Measurements from ENCODE around the gene CX3CR1.

The CX3CR1 gene

DNA sequence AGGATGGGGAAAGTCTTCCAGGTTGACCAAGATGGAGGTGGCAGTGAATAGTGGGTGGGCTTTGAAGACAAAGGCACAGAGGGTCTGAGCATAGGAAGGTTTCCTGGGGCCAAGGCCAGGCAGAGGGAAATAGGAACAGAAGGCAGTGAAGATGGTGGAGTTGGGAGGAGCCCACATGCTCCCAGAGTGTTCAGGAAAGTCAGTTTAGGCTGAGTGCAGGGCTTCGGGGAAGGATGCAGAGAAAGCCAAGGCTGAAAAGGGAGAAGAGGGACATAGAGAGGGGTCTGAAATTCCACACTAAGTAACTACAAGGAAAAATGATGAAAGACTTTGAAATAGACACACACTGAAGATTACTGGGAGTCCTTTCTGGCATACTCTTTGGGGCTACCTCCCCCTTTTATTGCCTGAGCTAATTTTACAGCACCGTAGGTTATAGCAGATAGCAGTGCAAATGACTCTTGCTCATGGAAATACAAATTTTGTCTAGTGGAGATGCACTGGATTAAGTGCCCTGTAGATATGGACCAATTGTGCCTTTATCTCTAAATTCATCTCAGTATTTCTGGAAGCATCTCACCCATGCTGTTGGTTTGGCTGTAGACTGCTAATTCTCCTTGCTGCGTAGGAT is 3.8 kb downstream of the CX3CR1 start:
- Histone ChIP-seq H3K9ac (ENCODE audit: low read length) (no peak overlapping the region), H3K4me1 (ENCODE audit: low read length) (peaks cover 33% of the 10 kb centered on the region), H4K20me1 (ENCODE audit: insufficient read depth, low read length) (no peaks in the 10 kb centered on the region), H3K27me3 (ENCODE audit: low read depth, low read length) (peaks cover 18% of the 10 kb centered on the region), H3K4me3 (ENCODE audit: low read length) (no peak overlapping the region), H3K79me2 (ENCODE audit: low read length) (no peaks in the 10 kb centered on the region), H2AFZ (ENCODE audit: low read depth, low read length) (no peak overlapping the region), H3K9me3 (ENCODE audit: insufficient read depth, low read length) (no peaks in the 10 kb centered on the region), H3K36me3 (replicated peaks; ENCODE audit: low read depth, low read length) (no peaks in the 10 kb centered on the region), H3K4me2 (ENCODE audit: low read length) (no peak overlapping the region), H3K27ac (ENCODE audit: low read length) (no peak overlapping the region)
- TF ChIP-seq, protein P1, sequence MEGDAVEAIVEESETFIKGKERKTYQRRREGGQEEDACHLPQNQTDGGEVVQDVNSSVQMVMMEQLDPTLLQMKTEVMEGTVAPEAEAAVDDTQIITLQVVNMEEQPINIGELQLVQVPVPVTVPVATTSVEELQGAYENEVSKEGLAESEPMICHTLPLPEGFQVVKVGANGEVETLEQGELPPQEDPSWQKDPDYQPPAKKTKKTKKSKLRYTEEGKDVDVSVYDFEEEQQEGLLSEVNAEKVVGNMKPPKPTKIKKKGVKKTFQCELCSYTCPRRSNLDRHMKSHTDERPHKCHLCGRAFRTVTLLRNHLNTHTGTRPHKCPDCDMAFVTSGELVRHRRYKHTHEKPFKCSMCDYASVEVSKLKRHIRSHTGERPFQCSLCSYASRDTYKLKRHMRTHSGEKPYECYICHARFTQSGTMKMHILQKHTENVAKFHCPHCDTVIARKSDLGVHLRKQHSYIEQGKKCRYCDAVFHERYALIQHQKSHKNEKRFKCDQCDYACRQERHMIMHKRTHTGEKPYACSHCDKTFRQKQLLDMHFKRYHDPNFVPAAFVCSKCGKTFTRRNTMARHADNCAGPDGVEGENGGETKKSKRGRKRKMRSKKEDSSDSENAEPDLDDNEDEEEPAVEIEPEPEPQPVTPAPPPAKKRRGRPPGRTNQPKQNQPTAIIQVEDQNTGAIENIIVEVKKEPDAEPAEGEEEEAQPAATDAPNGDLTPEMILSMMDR (IDR thresholded peaks at IDR 0.05; ENCODE audit: low read depth, low read length) = no peak
- TF ChIP-seq EZH2phosphoT487 (IDR thresholded peaks at IDR 0.05; ENCODE audit: low read depth) = no peak

DNA sequence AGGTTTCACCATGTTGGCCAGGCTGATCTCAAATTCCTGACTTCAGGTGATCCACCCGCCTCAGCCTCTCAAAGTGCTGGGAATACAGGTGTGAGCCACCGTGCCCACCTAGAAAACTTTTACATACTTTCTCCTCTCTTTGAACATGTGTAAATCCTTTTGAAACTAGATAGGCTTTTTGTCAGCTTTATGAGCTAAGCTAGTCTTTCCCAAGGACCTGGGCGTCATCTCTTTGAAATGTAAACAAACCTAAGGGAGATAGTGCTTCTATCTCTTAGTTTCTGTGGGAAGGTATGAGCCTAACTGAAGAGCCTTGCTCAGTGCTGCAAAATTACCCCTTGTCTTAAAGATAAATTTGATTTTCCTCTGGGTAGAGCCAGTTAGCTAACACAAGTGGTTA is 4.8 kb downstream of the CX3CR1 start:
- TF ChIP-seq, protein P1 (IDR thresholded peaks at IDR 0.05; ENCODE audit: low read depth, low read length) = no peak
- TF ChIP-seq EZH2phosphoT487 (IDR thresholded peaks at IDR 0.05; ENCODE audit: low read depth) = no peak
- Histone ChIP-seq H3K27me3 (ENCODE audit: low read depth, low read length) (peaks cover 18% of the 10 kb centered on the region), H3K4me3 (ENCODE audit: low read length) (no peak overlapping the region), H3K36me3 (replicated peaks; ENCODE audit: low read depth, low read length) (no peaks in the 10 kb centered on the region), H2AFZ (ENCODE audit: low read depth, low read length) (no peak overlapping the region), H3K4me1 (ENCODE audit: low read length) (peaks cover 23% of the 10 kb centered on the region), H3K9ac (ENCODE audit: low read length) (no peak overlapping the region), H3K79me2 (ENCODE audit: low read length) (no peaks in the 10 kb centered on the region), H3K27ac (ENCODE audit: low read length) (no peak overlapping the region), H3K9me3 (ENCODE audit: insufficient read depth, low read length) (no peaks in the 10 kb centered on the region), H4K20me1 (ENCODE audit: insufficient read depth, low read length) (no peaks in the 10 kb centered on the region), H3K4me2 (ENCODE audit: low read length) (no peak overlapping the region)

DNA sequence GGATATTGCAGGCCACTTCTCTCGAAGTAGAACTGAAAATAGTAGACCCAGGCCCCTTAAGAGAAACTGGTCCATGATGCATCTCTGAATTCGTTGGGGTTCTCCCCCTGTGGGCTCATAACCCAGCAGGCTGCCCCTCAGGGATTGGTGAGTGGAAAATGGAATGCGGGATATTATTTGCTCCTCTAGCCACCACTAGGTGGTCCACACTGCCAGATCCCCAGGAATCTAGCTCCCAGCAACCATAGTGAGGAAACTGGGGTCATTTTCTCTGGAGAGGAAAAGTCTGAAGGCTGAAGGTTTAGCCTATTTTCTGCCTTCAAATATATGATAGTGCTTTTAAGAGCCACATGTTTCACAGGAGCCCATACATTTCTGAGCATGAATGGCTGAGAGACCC is 6.7 kb downstream of the CX3CR1 start:
- no peak overlapping the region for H3K4me2 ChIP-seq (ENCODE audit: low read length)

DNA sequence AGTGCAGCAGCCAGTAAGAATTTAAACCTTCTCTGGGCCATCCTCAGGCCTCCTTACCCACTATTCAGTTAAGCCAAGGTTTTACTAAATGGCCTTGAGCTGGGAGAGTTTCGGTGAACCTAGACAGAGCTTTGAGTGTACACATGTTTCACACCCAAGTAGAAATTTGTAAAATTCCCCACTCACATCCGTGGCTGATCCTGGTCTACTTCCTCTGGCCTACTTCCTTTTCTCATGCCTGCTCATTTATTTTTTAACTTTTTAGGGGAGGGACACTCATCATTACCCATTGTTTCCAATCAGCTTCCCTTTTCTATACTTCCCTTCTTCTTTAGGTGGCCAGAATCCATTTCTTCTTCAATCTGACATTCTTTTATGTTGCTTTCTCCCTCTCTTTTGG is 7.6 kb downstream of the CX3CR1 start:
- TF ChIP-seq EZH2phosphoT487 (IDR thresholded peaks at IDR 0.05; ENCODE audit: low read depth) = no peak
- TF ChIP-seq, protein P1 (IDR thresholded peaks at IDR 0.05; ENCODE audit: low read depth, low read length) = no peak
- Histone ChIP-seq H3K27me3 (ENCODE audit: low read depth, low read length) (peaks cover 13% of the 10 kb centered on the region), H3K4me1 (ENCODE audit: low read length) (peaks cover 18% of the 10 kb centered on the region), H3K4me2 (ENCODE audit: low read length) (peak overlapping the region; percentile 2; the same call in 1 of the 2 replicates), H3K9me3 (ENCODE audit: insufficient read depth, low read length) (no peaks in the 10 kb centered on the region), H3K36me3 (replicated peaks; ENCODE audit: low read depth, low read length) (no peaks in the 10 kb centered on the region), H3K9ac (ENCODE audit: low read length) (no peak overlapping the region), H3K27ac (ENCODE audit: low read length) (no peak overlapping the region), H2AFZ (ENCODE audit: low read depth, low read length) (no peak overlapping the region), H4K20me1 (ENCODE audit: insufficient read depth, low read length) (no peaks in the 10 kb centered on the region), H3K4me3 (ENCODE audit: low read length) (no peak overlapping the region), H3K79me2 (ENCODE audit: low read length) (no peaks in the 10 kb centered on the region)

More for the DNA sequence above, 6.7 kb downstream of the CX3CR1 start:
- Histone ChIP-seq H3K27me3 (ENCODE audit: low read depth, low read length) (peaks cover 22% of the 10 kb centered on the region), H3K4me3 (ENCODE audit: low read length) (no peak overlapping the region), H3K9ac (ENCODE audit: low read length) (no peak overlapping the region), H3K4me1 (ENCODE audit: low read length) (peaks cover 18% of the 10 kb centered on the region), H3K79me2 (ENCODE audit: low read length) (no peaks in the 10 kb centered on the region), H2AFZ (ENCODE audit: low read depth, low read length) (no peak overlapping the region), H3K9me3 (ENCODE audit: insufficient read depth, low read length) (no peaks in the 10 kb centered on the region), H4K20me1 (ENCODE audit: insufficient read depth, low read length) (no peaks in the 10 kb centered on the region), H3K27ac (ENCODE audit: low read length) (no peak overlapping the region), H3K36me3 (replicated peaks; ENCODE audit: low read depth, low read length) (no peaks in the 10 kb centered on the region)
- TF ChIP-seq EZH2phosphoT487 (IDR thresholded peaks at IDR 0.05; ENCODE audit: low read depth) = no peak
- TF ChIP-seq, protein P1 (IDR thresholded peaks at IDR 0.05; ENCODE audit: low read depth, low read length) = no peak
